Tongue (tissue), 2 donors: ENCODE measurements around the gene CA5B. TPM values are rescaled to one million over a fixed set of nuclear protein-coding genes. Genes with fewer than 3 reads are reported as not detected.
"Not testable (repeated sequence)": the region's sequence is repeated elsewhere in the genome, so short reads cannot be mapped to it uniquely, and the experiment has no call there.

ENCODE experiments used
- DNase-seq: peaks from one replicate; pipeline ENCODE4 v3.0.0-alpha.2; 2015
- total RNA-seq: library from RNA; depleted of rRNA; stranded (reverse); fragments of >200 nt; gene quantifications from one replicate; pipeline ENCODE4 v1.2.3, GENCODE V29; 2014

Gene CA5B, protein sequence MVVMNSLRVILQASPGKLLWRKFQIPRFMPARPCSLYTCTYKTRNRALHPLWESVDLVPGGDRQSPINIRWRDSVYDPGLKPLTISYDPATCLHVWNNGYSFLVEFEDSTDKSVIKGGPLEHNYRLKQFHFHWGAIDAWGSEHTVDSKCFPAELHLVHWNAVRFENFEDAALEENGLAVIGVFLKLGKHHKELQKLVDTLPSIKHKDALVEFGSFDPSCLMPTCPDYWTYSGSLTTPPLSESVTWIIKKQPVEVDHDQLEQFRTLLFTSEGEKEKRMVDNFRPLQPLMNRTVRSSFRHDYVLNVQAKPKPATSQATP
- total RNA-seq: 8.3 TPM

DNA sequence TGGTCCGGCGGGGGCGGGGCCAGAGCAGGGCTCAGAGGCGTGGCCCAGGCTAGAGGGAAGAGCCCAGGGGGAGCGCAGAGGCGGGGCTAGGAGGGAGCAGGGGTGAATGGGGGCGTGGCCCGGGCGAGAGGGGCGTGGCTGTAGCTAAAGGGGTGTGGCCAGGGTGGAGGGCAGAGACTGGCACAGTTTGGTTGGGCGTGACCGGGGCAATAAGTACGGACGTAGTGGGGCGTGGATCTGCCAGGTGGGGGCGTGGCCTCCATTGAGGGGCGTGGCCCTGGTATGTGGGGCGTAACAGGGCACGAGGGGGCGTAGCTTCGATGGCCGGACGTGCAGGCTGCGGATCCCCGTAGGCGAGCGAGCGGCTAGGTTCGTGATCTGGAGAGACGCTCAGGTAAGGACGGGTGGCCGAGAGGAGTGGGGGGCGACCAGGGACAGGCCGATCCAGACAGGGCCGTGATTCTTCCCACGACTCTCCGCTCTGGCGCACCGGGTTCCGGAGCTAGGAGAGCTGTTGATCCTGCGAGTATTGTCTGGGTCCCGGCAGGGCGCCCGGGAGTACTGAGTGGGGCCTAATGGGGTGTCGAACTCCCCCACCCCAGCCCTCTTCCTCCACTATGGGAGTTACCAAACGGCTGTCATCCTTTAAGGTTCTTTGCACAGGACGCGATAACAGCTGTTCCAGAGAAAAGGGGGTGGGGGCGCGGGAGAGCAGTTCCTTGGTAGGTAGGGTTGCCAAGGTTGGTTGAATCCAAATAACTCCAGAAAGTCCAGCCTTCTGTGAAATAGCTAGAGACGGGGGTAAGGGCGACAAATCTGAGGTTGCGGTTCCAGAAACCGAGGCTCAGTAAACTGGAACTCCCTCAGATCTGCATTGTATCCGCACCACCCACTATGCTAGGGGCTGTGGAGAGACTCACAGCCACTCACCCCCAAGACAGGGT is at the start of gene CA5B:
Gene CA5B, plus strand, starts transcription at position 312 of the 944 bp plus-strand sequence. CDS start 11,754 bp downstream, outside the sequence.
- DNase-seq: peak; percentile 84

DNA sequence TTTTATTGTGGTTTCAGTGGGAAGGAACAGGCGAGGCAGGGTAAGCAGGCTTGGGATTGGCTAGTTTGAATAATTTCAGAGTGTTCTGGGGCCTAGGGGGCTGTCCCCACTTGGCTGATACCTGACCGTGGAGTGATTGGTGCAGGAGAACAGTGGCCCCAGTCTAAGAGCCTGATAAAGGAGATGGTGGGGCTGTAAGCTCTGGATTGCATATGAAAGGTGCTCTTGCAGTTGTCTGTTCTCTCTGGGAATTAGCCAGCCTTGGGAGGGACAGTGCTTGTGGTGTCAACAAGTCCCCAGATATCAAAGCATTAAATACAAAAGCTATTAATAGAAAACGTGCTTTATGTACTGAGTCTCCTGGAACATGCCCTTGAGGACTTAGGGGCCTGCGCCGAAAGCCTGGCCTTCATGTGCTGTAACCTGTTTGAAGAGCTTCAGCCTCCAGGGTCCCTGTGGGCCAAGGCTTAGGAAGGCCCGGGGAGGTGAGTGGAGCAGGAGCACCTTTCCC is 43.1 kb upstream of the CA5B start:
- DNase-seq: no peak

DNA sequence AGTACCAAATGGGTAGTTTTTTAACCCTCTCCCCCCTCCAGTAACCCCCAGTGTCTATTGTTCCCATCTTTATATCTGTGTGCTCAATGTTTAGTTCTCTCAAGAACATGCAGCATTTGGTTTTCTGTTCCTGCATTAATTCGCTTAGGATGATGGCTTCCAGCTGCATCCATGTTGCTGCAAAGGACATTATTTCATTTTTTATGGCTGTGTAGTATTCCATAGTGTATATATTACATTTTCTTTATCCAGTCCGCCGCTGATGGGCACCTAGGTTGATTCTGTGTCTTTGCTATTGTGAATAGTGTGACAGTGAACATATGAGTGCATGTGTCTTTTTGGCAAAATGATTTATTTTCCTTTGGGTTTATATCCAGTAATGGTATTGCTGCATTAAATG is 41.6 kb upstream of the CA5B start:
- no peak for DNase-seq

DNA sequence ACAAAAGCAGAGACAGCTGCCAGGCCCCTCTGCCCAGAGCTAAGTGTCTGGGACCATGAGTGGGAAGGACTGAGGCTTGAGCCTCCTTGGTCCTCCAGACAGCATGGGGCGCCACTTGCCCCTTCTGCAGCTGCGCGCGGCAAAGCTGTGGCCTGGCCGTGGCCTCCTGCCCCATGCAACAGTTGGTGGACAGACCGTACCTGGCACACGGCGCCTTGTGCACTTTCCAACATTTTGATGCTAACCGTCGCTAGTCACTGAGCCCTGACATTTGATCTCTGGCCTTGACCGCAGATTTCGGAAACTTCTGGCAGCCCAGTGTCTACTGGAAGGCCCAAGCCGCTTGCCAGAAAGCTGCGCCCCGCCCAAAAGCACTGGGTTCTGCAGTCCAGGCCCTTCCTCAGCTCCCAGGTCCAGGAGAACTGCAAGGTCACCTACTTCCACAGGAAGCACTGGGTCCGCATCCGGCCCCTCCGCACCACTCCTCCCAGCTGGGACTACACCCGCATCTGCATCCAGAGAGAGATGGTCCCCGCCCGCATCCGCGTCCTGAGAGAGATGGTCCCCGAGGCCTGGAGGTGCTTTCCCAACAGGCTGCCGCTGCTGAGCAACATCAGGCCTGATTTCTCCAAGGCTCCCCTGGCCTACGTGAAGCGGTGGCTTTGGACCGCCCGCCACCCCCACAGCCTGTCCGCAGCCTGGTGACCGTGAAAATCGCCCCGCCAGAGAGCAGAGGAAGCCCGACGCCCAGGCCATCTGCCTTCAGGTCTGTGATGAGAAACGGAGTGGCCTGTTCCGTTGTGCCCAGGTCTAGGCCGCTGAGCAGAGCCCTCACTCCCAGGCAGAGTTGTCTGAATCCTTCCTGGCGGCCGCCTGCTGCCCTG is 35.3 kb upstream of the CA5B start:
- no peak for DNase-seq

DNA sequence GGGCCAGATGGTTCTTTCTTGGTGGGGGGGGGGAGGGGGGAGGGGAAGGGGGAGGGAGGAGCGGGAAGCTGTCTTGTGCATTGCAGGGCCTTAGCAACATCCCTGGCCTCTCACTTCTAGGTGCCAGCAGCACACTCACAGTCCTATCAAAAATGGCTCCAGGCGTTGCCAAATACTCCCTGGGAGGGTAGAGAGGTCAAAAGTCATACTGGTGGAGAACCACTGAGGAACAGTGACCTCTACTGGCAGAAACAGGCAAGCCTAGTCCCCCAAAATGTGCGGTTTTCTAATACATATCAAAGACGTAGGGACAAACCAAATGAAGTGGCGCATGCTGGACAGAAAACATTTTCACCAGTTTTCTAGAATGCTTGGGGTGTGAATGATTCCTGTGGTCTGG is 34.3 kb upstream of the CA5B start:
- not testable (repeated sequence) for DNase-seq

DNA sequence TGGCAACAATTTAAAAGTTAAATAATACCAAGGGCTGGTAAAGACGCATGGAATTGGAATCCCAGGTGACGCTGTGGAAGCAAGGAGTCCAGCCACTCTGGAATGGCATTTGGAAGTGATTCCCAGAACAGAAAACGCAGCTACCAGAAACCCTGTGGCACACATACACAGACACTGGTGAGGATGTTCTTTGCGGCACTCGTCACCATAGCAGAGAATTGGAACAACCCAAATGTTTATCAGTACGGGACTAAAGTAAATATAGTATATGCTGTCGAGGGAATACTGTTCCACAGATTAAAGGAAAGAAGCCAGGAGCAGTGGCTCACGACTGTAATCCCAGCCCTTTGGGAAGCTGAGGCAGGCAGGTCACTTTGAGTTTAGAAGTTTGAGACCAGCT is 33.8 kb upstream of the CA5B start:
- DNase-seq: not testable (repeated sequence)

DNA sequence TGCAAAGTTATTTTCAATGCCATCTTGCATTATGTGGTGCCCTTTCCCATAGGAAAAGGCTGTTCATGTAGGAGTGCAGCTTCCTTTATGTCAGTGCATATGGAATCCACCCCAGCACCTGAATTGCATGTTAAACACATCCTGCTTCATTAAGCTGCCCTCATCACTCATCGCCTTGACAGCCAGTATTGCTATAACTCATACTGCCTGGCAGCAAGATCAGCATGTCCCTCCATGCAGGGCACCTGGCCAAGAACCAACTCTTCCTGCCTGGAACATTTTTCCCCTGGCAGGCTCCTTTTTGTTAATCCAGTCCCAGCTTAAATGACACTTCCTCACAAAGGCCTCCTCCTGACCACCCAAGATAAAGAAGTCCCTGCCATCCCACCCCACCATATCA is 23.5 kb upstream of the CA5B start:
- peak; percentile 11 for DNase-seq

DNA sequence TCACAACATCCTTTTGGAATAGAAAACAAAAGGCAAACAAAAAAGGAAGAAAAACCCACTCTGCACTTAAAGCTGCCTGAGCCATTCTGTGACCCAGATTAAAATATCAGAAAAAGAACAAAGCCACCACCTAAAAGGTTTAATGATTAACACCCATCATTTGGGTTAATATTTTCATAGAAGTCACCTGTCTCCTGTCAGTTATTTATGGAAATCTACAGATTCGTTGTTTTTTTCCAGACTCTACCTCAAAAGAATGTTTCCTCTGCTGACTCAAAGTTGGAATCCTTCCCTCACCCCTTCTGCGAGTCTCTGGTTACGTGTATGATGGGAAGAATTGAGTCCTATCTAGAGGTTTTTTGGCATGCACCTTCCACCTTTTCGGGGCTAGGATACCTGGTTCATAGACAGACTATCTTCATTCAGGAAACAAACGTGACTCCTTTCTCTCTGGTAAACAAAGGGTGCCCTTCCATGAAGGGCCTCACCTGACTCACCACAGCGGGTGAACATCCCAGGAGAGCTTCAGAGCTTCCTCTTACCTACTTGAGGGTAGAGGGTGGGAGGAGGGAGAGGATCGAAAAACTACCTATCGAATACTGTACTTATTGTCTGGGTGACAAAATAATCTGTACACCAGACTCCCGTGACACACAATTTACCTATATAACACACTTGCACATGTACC is 19.6 kb upstream of the CA5B start:
- DNase-seq: no peak

DNA sequence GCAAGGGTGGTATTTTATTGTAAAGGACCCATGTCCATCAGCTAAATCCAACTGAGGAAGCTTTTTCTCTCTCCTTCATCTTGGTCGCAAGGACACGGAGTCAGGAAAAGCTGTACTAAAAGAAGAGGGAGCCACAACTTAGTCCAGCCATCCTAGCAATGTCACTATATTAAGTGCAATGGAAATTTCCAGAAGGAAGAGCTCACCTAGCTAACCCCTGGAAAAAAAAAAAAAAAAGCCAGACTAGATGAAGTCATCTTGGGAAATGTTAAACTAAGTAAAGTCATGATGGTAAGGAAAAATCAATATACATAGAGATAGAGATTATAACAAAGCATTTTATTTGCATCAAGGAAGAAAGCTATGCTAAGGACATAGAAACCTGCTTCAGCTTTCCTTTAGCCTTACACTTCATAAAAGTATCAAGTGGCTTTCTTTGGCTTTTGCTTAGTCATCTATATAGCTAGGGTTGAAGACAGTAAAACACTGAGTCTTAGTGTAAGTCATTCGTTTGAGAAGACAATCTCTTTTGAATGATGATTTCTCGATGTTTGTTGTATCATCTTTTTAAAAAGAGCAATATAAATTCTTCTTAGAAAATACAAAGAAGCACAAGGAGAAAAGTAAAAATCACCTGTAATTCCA is 18.6 kb upstream of the CA5B start:
- no peak for DNase-seq

DNA sequence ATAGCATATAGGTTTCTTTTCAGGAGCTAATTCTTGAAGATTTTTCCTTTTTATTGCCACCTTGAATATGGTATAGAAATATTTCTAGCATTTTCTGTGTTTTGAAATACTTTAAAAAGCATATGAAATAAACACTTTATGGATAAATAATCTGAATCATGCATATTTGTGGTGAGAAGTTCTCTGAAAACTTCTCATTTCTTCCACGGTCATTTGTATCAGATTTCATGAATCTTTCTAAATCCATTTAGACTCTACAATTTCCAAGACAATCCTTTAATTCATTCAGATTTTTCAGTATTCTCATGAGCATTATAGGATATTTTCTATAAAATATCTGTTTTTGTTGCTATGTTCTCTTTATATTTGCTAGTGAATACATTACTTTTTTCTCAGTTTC is 16.2 kb upstream of the CA5B start:
- no peak for DNase-seq

DNA sequence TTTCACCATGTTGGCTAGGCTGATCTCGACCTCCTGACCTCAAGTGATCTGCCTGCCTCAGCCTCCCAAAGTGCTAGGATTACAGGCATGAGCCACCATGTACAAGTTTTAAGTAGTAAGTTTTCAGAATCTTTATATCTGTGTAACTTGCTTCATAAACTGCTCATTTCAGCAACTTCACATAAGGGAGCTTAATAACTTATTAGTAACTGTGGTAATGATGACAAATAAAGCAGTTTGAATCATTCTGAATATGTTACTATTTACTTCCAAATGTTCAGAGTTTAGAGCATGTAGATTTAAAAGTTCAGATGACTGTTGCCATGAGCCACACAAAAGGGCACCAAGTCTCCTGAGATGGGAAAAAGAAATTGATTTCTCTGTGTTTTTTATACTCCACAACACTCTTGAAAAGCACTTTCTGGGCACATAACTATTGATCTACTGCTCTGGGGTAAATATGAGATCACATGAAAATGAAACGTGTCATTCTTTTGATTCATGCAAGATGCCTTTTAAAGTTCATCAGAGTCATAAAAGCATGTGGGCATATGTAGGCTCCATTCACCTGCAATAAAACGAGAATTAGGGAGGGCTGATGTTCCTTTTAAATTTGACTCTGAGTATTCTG is 14.1 kb upstream of the CA5B start:
- no peak for DNase-seq

DNA sequence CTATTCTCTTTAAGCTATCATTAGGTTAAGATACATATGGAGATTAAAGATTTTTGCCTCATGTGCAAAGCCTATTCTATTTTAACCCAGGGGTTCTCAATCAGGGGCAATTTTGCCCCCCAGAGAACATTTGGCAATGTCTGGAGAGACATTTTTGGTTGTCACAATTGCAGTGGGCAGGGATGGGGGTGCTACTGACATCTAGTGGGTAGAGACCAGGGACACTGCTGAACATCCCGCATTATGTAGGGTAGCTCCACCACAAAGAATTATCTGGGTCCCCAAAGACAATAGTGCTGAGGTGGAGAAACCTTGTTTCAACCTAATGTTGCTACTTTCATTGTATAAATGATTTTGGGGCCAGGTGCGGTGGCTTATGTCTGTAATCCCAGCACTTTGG is 13.2 kb upstream of the CA5B start:
- no peak for DNase-seq

DNA sequence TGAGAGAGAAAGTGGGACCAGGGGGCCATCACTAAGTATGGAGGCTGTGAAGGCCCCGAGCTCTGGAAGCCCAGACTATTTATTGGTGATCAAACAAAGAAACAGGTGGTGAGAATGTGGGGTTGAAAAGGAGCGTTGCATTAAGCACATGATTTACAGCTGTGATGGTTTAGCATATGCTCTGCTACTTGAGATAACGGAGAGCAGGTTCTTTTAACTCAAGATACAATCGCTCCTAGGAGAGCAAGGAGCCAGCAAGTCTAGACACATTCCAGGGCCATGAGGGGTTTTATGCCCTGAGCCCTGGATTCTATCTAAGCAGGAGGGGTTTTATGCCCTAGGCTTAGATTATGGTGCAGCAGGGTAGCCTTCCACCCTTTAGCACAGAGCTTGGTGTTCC is 6.7 kb upstream of the CA5B start:
- DNase-seq: not testable (repeated sequence)

DNA sequence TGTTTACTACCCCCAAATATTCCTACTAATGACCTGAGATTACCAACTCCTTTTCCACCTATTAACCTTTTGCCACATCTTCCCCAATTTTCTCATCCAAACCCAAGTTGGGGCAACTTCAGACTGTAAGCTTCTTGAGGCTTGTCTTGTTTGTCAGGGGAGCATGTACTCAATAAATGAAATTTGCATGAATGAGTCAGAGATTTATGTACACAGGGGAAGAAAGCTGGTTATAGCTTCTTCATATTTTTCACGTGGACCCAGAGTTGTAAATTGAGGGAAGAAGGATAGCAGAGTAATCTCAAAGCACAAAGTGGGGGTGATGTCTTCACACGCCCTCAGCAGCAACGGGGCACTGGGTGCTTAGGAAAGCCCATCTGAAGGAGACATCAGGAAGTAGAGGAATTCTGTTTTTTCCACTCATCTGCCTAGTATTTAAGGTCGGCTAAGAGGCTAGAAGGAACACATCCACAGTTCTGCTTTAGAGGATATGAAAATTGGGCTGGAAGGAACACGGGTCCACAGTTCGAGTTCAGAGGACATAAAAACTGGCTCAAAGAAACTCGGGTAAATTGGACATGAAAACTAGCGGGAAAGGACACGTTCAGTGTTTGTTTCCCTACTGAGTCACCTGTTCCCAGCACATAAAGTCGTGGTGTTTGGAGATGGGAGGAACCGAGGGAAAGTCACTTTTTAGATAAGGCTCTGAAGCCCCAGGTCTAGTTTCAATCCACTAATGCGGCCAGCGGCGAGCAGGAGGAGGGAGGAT is 696 bp upstream of the CA5B start:
- DNase-seq: no peak

DNA sequence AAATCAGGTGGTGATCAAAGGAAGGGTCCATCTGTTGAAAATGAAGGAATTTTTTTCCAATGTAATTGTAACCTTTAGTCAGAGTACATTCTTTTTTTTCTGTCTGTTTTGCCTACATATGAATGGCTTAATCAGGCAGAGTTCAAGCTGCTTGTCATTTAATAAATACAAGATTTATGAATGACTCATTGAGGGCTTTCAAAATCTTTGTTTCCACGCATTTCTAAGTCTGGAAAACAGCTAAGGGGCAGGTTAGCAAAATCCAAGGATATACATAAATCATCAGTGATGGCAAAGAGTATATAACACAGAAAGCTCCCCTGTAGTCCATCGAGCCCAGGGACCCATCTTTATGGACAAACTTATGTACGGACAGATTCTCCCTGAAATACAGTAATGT is 1.8 kb downstream of the CA5B start:
- DNase-seq: no peak

DNA sequence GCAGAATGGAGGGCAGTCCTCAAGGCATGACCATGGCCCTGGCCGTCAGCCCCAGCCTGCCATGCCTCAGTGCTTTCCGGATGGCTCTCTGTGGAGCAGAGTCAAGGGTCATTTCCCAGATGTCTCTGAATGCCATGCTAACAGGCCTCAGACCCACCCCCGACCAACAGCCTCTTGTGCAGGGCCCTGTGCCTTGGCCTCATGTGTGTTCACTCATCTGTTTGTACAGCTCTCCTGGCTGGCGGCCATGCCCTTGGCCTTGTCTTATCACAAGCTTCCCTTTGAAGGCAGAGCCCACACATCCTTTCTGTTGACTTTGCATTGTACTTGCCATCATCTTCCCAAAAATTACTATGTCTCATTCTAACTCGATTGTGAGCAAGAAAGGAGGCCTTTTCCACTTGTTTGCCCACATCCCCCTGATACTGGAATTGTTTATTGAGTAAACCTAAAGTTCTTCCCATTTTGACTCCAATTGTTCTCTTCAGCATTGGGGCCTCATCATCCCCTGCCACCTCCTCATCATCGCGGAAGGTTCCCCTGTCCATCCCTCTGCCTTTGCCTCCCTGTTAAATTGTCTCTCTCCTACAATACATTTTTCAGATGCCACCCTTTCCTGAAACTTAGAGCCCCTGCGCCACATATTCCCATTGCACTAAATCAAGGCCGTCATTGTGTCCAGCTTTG is 6.3 kb downstream of the CA5B start:
- DNase-seq: no peak

DNA sequence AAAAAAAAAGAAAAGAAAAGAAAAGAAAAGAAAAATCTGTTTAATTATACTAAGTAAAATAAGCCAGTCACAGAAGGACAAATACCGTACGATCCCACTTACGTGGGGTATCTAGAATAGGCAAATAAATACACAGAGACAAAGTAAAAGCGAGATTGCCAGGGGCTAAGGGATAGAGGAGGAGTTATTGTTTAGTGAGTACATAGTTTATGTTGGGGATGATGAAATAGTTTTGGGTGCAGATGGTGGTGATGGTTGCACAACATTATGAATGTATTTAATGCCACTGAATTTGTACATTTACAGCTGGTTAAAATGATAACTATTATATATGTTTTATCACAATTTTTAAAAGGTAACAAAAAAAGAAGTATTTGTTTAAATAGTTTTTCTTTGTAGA is 7.1 kb downstream of the CA5B start:
- DNase-seq: no peak

DNA sequence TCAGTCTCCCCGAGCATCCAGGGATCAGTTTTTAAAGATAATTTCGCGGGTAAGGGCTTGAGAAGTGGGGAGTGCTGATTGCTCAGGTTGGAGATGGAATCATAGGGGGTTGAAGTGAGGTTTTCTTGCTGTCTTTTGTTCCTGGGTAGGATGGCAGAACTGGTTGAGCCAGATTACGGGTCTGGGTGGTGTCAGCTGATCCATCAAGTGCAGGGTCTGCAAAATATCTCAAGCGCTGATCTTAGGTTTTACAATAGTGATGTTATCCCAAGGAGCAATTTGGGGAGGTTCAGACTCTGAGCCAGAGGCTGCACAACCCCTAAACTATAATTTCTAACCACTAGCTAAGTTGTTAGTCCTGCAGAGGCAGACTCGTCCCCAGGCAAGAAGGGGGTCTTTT is 8.6 kb downstream of the CA5B start:
- DNase-seq: not testable (repeated sequence)

DNA sequence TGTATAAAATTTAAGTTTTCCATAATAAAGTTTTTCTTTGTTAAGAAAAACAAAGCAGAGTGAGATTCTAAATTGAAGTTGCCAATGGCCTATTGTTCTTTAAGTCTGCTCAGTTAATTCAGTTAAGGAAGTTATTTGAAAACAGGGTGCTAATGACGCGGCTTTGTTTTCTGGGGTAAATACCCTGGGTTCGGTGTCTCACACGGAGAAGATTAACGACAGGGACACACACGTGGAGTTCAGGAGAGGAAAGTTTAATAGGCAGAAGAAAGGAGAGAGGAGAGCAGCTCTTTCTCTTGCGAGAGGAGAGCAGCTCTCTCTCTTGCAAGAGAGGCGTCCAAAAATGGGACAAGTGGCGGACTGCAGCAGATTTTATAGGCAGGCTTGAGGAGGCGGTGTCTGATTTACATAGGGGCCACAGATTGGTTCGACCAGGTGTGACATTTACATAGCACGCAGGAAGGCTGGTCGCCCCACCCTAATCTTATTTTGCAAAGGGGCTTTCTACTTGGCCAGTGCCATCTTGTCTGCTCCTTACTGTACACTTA is 9.6 kb downstream of the CA5B start:
- no peak for DNase-seq
